ENCODE data around the gene RASEF. TPM values are rescaled to one million over a fixed set of nuclear protein-coding genes. Genes with fewer than 3 reads are reported as not detected.

The RASEF gene
- total and polyA plus RNA-seq, 8 donors, result 10.3 to 27.3 (median 19.1) TPM

- intact Hi-C loops (cut with DNase I), result no loop called here
- no peak for DNase-seq
- Histone ChIP-seq H3K27ac (no peak overlapping the region), H3K4me3 (no peak overlapping the region), H3K9me3 (no peaks in the 10 kb centered on the region), H3K36me3 (peaks cover 0 to 19% (median 0%) of the 10 kb centered on the region in 3 donors), H3K27me3 (no peaks in the 10 kb centered on the region), H3K4me1 (peaks cover 0 to 20% (median 9%) of the 10 kb centered on the region in 3 donors)
- 47 to 48% methylated on average over 7 of the region's 7 CpGs for WGBS, 2 donors
- TF ChIP-seq, protein P1, sequence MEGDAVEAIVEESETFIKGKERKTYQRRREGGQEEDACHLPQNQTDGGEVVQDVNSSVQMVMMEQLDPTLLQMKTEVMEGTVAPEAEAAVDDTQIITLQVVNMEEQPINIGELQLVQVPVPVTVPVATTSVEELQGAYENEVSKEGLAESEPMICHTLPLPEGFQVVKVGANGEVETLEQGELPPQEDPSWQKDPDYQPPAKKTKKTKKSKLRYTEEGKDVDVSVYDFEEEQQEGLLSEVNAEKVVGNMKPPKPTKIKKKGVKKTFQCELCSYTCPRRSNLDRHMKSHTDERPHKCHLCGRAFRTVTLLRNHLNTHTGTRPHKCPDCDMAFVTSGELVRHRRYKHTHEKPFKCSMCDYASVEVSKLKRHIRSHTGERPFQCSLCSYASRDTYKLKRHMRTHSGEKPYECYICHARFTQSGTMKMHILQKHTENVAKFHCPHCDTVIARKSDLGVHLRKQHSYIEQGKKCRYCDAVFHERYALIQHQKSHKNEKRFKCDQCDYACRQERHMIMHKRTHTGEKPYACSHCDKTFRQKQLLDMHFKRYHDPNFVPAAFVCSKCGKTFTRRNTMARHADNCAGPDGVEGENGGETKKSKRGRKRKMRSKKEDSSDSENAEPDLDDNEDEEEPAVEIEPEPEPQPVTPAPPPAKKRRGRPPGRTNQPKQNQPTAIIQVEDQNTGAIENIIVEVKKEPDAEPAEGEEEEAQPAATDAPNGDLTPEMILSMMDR (IDR thresholded peaks at IDR 0.05), result no peak
- ATAC-seq, result peak in 3 of 4 donors; percentile 27 to 56 (median 54)
- no peak for FAIRE-seq
Measured at GRCh38 chr9:83012922-83013838, 49.8 kb downstream of the RASEF start.

GRCh38 chr9:83012168-83012921, 50.6 kb downstream of the RASEF start:
- intact Hi-C loops (cut with DNase I), result no loop called here
- WGBS, 2 donors, result 51 to 58% methylated on average over 4 of the region's 4 CpGs
- peak; percentile 9 for FAIRE-seq

GRCh38 chr9:83011611-83012010, 51.3 kb downstream of the RASEF start:
- ATAC-seq, result no peak
- peak; percentile 13 for FAIRE-seq
- H3K27ac ChIP-seq, result peak overlapping the region in 1 of 4 donors; percentile 2

More at GRCh38 chr9:83012168-83012921, 50.6 kb downstream of the RASEF start:
- DNase-seq (no peak), ATAC-seq (peak in 2 of 4 donors; percentile 37 to 55)
- no peaks in the 10 kb centered on the region for H3K27me3 ChIP-seq
- TF ChIP-seq, protein P1 (IDR thresholded peaks at IDR 0.05), result no peak
- H3K4me1 ChIP-seq, result peaks cover 0 to 20% (median 9%) of the 10 kb centered on the region in 3 donors
- peaks cover 0 to 19% (median 0%) of the 10 kb centered on the region in 3 donors for H3K36me3 ChIP-seq
- H3K27ac ChIP-seq, result peak overlapping the region in 2 of 4 donors; percentile 2 to 31
- no peak overlapping the region for H3K4me3 ChIP-seq
- H3K9me3 ChIP-seq, result no peaks in the 10 kb centered on the region

DNA sequence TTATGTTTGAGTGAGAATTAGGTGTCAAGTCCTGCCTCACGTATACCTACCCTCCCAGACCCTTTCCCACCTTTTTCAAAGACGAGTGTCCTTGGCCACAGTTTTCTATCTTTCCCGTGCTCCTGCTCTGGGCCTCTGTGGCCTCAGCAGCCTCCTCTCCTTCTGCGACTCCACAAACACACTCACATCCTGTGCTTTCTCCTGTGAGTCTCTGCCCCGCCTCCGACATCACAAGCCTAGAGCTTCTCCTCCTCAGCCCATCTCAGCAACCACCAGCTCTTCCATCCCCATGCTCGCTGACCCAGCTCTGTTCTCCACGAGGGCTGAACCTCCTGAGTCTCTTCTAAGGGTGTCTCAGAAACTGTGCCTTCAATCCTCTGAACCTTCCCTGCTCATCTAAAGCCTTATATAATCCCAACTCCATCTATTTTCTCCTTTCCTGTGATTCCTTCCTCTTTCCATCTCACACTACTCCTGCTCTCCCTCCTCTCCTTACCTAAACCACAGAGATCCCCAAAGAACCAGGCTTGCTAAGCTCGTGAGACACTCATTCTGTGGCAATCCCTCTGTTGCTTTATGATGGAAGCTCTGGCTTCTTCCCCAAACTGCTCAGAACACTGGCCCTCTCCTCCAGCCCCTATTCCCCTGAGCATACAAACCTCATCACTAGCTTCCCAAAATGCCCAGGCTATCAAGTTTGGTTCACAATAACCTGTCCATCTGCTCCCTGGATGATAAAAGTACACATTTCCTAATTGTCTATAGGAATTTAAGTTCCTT, 55.2 kb downstream of the RASEF start:
- 92 to 93% methylated on average over 9 of the region's 9 CpGs for WGBS, 2 donors
- intact Hi-C loops (cut with DNase I), result no loop called here
- ATAC-seq (no peak), DNase-seq (no peak), FAIRE-seq (no peak)
- H3K4me1 ChIP-seq, result peaks cover 0 to 10% (median 4%) of the 10 kb centered on the region in 3 donors
- no peak overlapping the region for H3K27ac ChIP-seq
- no peaks in the 10 kb centered on the region for H3K9me3 ChIP-seq
- no peak overlapping the region for H3K4me3 ChIP-seq
- peaks cover 0 to 6% (median 0%) of the 10 kb centered on the region in 3 donors for H3K36me3 ChIP-seq
- H3K27me3 ChIP-seq, result no peaks in the 10 kb centered on the region
- TF ChIP-seq, protein P1 (IDR thresholded peaks at IDR 0.05), result no peak

More at GRCh38 chr9:83011611-83012010, 51.3 kb downstream of the RASEF start:
- no peaks in the 10 kb centered on the region for H3K9me3 ChIP-seq
- TF ChIP-seq, protein P1 (IDR thresholded peaks at IDR 0.05), result no peak
- peaks cover 0 to 19% (median 0%) of the 10 kb centered on the region in 3 donors for H3K36me3 ChIP-seq
- DNase-seq, result no peak
- H3K4me1 ChIP-seq, result peaks cover 0 to 20% (median 9%) of the 10 kb centered on the region in 3 donors
- no peaks in the 10 kb centered on the region for H3K27me3 ChIP-seq
- intact Hi-C loops (cut with DNase I), result no loop called here
- H3K4me3 ChIP-seq, result no peak overlapping the region
